Gastrocnemius medialis (tissue), 4 donors: ENCODE data around the gene RABGAP1L.

Experiments used
- POLR2A ChIP-seq, 2 donors: fragments of 450-650 bp; IDR thresholded peaks; one replicate each; pipeline ENCODE4 v1.6.1; 2017; ENCODE audit warnings: antibody characterized with exemption in 2 of 2, mild to moderate bottlenecking in 2 of 2, moderate library complexity in 2 of 2
- TF ChIP-seq, protein P1 (sequence below), 5 experiments: fragments of 450-650 bp in 3 of 5; fragments of 200-600 bp in 2 of 5; sonication (generic) in 2 of 5; IDR thresholded peaks in 4 of 5; conservative IDR thresholded peaks in 1 of 5; 1 replicate in 4 of 5; 2 replicates in 1 of 5; pipeline ENCODE4 v1.5.1; 2016 to 2019; ENCODE audit warnings: antibody characterized with exemption in 5 of 5, mild to moderate bottlenecking in 3 of 5, moderate library complexity in 3 of 5

DNA sequence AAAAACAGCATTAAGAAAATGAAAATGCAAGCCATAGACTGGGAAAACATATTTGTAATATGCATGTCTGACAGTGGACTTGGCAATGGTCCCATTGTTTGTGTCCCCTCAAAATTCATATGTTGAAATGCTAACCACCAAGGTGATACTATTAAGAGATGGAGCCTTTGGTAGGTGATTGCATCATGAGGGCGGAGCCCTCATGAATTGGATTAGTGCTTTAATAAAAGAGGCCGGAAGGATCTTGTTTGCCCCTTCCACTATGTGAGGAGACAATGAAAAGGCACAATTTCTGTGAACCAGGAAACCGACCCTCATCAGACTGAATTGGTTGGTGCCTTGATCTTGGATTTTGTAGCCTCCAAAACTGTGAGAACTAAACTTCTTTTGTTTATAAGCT lies 520.8 kb downstream of the RABGAP1L start:
- TF ChIP-seq, protein P1, sequence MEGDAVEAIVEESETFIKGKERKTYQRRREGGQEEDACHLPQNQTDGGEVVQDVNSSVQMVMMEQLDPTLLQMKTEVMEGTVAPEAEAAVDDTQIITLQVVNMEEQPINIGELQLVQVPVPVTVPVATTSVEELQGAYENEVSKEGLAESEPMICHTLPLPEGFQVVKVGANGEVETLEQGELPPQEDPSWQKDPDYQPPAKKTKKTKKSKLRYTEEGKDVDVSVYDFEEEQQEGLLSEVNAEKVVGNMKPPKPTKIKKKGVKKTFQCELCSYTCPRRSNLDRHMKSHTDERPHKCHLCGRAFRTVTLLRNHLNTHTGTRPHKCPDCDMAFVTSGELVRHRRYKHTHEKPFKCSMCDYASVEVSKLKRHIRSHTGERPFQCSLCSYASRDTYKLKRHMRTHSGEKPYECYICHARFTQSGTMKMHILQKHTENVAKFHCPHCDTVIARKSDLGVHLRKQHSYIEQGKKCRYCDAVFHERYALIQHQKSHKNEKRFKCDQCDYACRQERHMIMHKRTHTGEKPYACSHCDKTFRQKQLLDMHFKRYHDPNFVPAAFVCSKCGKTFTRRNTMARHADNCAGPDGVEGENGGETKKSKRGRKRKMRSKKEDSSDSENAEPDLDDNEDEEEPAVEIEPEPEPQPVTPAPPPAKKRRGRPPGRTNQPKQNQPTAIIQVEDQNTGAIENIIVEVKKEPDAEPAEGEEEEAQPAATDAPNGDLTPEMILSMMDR (IDR thresholded peaks at IDR 0.05 in 4 of 5, conservative IDR thresholded peaks at IDR 0.05 in 1 of 5), result no peak
- TF ChIP-seq POLR2A (IDR thresholded peaks at IDR 0.05), result no peak
